Lower lobe of right lung (tissue), 2 donors: Measurements from ENCODE around the gene ASTL. TPM values are rescaled to one million over a fixed set of nuclear protein-coding genes. Genes with fewer than 3 reads are reported as not detected.
A peak's percentile ranks its signal among the peaks of the same experiment; 100 is the strongest.

Source experiments
- ATAC-seq, 2 donors: fragments of 200-7000 bp; cut with Tn5 transposase; one replicate each; pipeline ENCODE4 v1.9.1; 2020 to 2022; ENCODE audit warnings: mild to moderate bottlenecking in 2 of 2, moderate library complexity in 2 of 2
- DNase-seq: peaks from one replicate; pipeline ENCODE4 v3.0.0-alpha.2; 2020
- H3K27ac ChIP-seq: fragments of 200-600 bp; one replicate; pipeline ENCODE4 v1.8.0; 2022
- H3K27me3 ChIP-seq: fragments of 200-600 bp; one replicate; pipeline ENCODE4 v1.8.0; 2022; ENCODE audit warnings: low read depth
- H3K36me3 ChIP-seq: fragments of 200-600 bp; one replicate; pipeline ENCODE4 v1.8.0; 2022; ENCODE audit warnings: mild to moderate bottlenecking
- H3K4me1 ChIP-seq: fragments of 200-600 bp; one replicate; pipeline ENCODE4 v1.8.0; 2022
- H3K4me3 ChIP-seq: fragments of 200-600 bp; one replicate; pipeline ENCODE4 v1.8.0; 2022; ENCODE audit warnings: mild to moderate bottlenecking
- H3K9me3 ChIP-seq: fragments of 200-600 bp; one replicate; pipeline ENCODE4 v1.8.0; 2022
- intact Hi-C: fragments of 100-400 bp; cut with DNase I; formaldehyde crosslinking; loops from one replicate; pipeline ENCODE4 v1.11.0; 2022
- total RNA-seq: library from RNA; stranded (reverse); fragmentation: NEBNext Ultra II Directional; extraction: Animal tissue kit (Norgen Biotek cat#: 25700); gene quantifications from one replicate; pipeline ENCODE4 v1.2.1, GENCODE V29; 2021
- TF ChIP-seq, protein P1 (sequence below): fragments of 200-600 bp; IDR thresholded peaks from one replicate; pipeline ENCODE4 v1.8.0; 2022; ENCODE audit warnings: antibody characterized with exemption, mild to moderate bottlenecking
- donor health status: DM: no; HTN: yes; CAD: no; lungs with severe emphysema.

Gene ASTL
- total RNA-seq, 1 donor from 2014 or later: not detected

DNA sequence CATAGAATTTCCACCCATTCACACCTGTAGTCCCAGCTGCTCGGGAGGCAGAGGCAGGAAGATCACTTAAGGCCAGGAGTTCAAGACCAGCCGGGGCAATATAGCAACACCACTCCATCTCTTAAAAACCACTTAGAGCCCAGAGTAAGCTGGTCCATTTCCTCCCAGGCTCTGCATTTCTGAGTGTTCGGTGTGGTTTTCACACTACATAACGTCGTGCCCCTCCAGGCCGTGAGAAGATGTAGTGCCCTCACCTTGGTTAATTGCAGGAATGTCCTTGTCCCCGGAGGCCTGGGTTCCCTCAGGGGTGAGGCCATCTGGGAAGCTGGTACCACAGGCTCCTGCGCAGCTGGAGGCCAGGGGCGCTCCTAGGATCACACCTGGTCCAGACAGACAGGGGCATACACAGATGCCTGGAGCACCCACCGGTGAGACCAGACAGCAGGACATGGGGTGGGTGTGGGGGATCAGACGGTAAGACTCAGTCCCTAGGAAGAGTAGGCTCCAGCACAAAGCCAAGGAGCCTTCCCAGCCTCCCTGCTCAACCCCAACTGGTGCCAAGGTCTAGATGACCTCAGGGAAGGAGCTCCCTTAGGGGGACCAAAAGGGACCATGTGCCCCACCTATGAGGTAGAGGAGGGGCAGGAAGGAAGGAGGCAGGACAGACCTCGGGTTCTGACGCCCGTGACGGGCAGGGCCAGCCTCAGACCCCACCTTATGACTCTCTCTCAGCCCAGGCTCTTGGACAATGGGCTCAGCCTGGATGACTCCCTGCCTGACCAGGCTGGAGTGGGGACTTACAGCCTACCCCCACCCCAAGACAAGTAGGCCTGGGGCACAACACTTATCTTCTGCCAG is 752 bp downstream of the ASTL start:
- no peaks in the 10 kb centered on the region for H3K9me3 ChIP-seq
- no peaks in the 10 kb centered on the region for H3K36me3 ChIP-seq
- ATAC-seq (peak in 1 of 2 donors; percentile 5), DNase-seq (no peak)
- intact Hi-C loops: no loop called here
- peaks cover 8% of the 10 kb centered on the region for H3K27me3 ChIP-seq
- TF ChIP-seq, protein P1, sequence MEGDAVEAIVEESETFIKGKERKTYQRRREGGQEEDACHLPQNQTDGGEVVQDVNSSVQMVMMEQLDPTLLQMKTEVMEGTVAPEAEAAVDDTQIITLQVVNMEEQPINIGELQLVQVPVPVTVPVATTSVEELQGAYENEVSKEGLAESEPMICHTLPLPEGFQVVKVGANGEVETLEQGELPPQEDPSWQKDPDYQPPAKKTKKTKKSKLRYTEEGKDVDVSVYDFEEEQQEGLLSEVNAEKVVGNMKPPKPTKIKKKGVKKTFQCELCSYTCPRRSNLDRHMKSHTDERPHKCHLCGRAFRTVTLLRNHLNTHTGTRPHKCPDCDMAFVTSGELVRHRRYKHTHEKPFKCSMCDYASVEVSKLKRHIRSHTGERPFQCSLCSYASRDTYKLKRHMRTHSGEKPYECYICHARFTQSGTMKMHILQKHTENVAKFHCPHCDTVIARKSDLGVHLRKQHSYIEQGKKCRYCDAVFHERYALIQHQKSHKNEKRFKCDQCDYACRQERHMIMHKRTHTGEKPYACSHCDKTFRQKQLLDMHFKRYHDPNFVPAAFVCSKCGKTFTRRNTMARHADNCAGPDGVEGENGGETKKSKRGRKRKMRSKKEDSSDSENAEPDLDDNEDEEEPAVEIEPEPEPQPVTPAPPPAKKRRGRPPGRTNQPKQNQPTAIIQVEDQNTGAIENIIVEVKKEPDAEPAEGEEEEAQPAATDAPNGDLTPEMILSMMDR: no peak
- no peak overlapping the region for H3K27ac ChIP-seq
- H3K4me3 ChIP-seq: no peak overlapping the region
- no peaks in the 10 kb centered on the region for H3K4me1 ChIP-seq

DNA sequence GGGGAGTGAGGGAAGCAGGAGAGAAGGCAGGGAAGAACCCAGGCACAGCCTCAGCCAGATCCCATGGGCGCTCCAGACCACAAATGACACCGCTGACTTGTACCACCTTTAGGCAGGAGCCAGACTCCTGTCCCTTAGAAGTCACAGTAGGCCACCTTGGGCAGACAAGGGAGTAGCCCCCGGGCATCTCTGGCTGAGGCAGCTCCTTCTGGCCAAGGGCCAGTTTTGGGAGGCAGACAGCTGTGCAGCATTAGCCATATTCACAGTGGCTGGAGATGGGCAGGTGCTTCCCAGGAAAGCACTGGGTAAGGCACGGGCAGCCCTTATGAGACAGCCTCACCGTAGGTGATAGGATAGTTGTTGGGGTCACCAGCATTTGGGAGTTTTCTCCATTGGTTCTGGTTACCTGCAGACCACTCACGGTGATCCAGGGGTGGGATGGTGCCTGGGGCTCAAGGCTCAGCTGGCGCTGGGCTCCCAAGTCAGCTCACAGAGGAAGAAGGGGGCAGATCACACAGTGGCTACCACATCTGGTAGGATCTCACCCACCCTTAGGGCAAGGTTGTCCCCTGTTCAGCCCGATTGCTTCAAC is 2.1 kb downstream of the ASTL start:
- TF ChIP-seq, protein P1: no peak
- no peaks in the 10 kb centered on the region for H3K36me3 ChIP-seq
- no peak overlapping the region for H3K27ac ChIP-seq
- intact Hi-C loops: no loop called here
- no peaks in the 10 kb centered on the region for H3K4me1 ChIP-seq
- H3K9me3 ChIP-seq: no peaks in the 10 kb centered on the region
- DNase-seq (no peak), ATAC-seq (no peak)
- H3K27me3 ChIP-seq: peaks cover 8% of the 10 kb centered on the region
- no peak overlapping the region for H3K4me3 ChIP-seq

DNA sequence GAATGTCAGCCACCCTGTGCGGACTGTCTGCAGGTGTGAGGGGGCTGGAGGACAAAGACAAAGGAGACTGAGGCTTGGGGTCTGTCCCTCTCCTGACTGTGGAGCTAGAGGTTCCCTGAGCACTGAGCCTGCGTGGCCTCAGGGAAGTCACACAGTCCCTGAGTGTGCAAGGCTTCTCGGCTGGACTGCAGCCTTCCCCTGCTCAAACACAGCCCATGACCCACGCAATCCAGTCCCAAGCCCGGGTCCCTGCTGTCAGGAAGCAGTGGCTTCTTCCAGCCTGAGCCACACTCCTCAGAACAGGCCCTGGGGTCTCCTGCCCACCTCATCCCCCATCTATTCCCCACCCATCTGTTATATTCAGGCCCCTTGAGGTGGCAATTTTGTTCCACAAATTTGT is 2.7 kb downstream of the ASTL start:
- intact Hi-C loops: no loop called here

DNA sequence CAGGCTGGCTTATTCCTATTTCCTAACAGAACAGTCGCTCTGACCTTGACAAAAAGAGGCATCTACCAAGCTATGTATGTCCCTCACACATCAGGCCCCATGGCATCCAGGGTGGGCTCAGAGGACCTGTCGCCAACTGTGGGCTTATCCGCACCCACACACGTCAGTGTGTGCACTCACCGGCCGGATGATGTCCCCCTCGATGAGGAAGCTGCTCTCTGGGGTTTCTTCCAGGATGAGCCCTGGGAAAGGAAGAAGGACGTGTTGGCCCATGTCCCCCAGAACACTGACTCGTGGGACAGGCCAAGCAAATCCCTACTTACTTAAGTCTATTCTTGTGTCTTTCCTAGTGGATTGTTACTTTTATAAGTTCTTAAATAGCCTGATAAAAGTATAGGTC is 3.1 kb downstream of the ASTL start:
- intact Hi-C loops: no loop called here
- TF ChIP-seq, protein P1: no peak
- Histone ChIP-seq H3K36me3 (no peaks in the 10 kb centered on the region), H3K4me1 (no peaks in the 10 kb centered on the region), H3K27ac (no peak overlapping the region), H3K27me3 (peaks cover 8% of the 10 kb centered on the region), H3K9me3 (no peaks in the 10 kb centered on the region), H3K4me3 (no peak overlapping the region)
- DNase-seq: no peak
- ATAC-seq: no peak

More for the DNA sequence above, 2.7 kb downstream of the ASTL start:
- no peaks in the 10 kb centered on the region for H3K36me3 ChIP-seq
- DNase-seq (no peak), ATAC-seq (no peak)
- TF ChIP-seq, protein P1: no peak
- no peaks in the 10 kb centered on the region for H3K4me1 ChIP-seq
- H3K27ac ChIP-seq: no peak overlapping the region
- peaks cover 8% of the 10 kb centered on the region for H3K27me3 ChIP-seq
- no peaks in the 10 kb centered on the region for H3K9me3 ChIP-seq
- no peak overlapping the region for H3K4me3 ChIP-seq

DNA sequence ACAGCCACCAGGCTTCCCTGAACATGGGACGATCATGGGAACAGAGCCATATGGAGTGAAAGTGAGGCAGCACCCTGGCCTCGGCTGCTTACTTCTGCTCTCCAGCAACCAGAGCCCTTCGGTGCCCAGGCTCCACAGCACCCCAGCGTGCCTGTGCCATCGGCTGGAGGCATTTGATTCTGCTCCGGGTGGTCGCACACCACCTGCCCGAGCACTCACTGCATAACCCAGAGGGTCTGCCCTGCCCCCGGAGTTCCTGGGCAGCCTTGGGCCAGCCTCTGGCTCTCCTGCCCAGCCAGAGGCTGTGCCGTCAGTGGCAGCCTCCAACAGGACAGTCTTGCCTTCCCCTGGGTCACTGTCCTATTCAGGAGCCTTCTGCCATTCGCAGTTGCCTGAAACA is 3.9 kb downstream of the ASTL start:
- H3K9me3 ChIP-seq: no peaks in the 10 kb centered on the region
- DNase-seq (no peak), ATAC-seq (no peak)
- H3K4me1 ChIP-seq: no peaks in the 10 kb centered on the region
- no peaks in the 10 kb centered on the region for H3K36me3 ChIP-seq
- intact Hi-C loops: no loop called here
- no peak overlapping the region for H3K4me3 ChIP-seq
- H3K27ac ChIP-seq: no peak overlapping the region
- peaks cover 8% of the 10 kb centered on the region for H3K27me3 ChIP-seq
- TF ChIP-seq, protein P1: no peak
